Measurements from ENCODE around the gene TAF1B.

TAF1B gene

GRCh38 chr2:9941996-9942390, 98.7 kb downstream of the TAF1B start:
- DNase-seq (ENCODE audit: low spot score), result no peak

- peak; percentile 28 for DNase-seq (ENCODE audit: low spot score)
Observed at GRCh38 chr2:9944330-9944758, 101.1 kb downstream of the TAF1B start.

- DNase-seq (ENCODE audit: low spot score), result no peak
Observed at GRCh38 chr2:9945596-9945995, 102.3 kb downstream of the TAF1B start.

GRCh38 chr2:9946076-9946475, 102.8 kb downstream of the TAF1B start:
- no peak for DNase-seq (ENCODE audit: low spot score)

- DNase-seq (ENCODE audit: low spot score), result no peak
Observed at GRCh38 chr2:9946818-9947217, 103.5 kb downstream of the TAF1B start.

GRCh38 chr2:9948721-9949120, 105.4 kb downstream of the TAF1B start:
- DNase-seq (ENCODE audit: low spot score), result no peak

GRCh38 chr2:9949239-9949991, 106.1 kb downstream of the TAF1B start:
- no peak for DNase-seq (ENCODE audit: low spot score)

- DNase-seq (ENCODE audit: low spot score), result no peak
Observed at GRCh38 chr2:9949992-9950520, 106.8 kb downstream of the TAF1B start.

- peak; percentile 52 for DNase-seq (ENCODE audit: low spot score)
Observed at GRCh38 chr2:9950521-9951271, 107.4 kb downstream of the TAF1B start.

GRCh38 chr2:9951272-9951521, 107.9 kb downstream of the TAF1B start:
- no peak for DNase-seq (ENCODE audit: low spot score)

- peak; percentile 94 for DNase-seq (ENCODE audit: low spot score)
Observed at GRCh38 chr2:9951522-9952285, 108.4 kb downstream of the TAF1B start, which contains the start of gene GRHL1. Gene GRHL1, plus strand, starts transcription at chr2:9951693. Its CDS starts 141 bp downstream, at chr2:9951834.

- DNase-seq (ENCODE audit: low spot score), result no peak
Observed at GRCh38 chr2:9952286-9952737, 109.0 kb downstream of the TAF1B start.

- DNase-seq (ENCODE audit: low spot score), result no peak
Observed at GRCh38 chr2:9952856-9953503, 109.7 kb downstream of the TAF1B start.

GRCh38 chr2:9954136-9954535, 110.9 kb downstream of the TAF1B start:
- no peak for DNase-seq (ENCODE audit: low spot score)

- DNase-seq (ENCODE audit: low spot score), result no peak
Observed at GRCh38 chr2:9958057-9958456, 114.8 kb downstream of the TAF1B start.

GRCh38 chr2:9959262-9959661, 116.0 kb downstream of the TAF1B start:
- DNase-seq (ENCODE audit: low spot score), result no peak

GRCh38 chr2:9961013-9961412, 117.7 kb downstream of the TAF1B start:
- no peak for DNase-seq (ENCODE audit: low spot score)

GRCh38 chr2:9964334-9964980, 121.2 kb downstream of the TAF1B start:
- DNase-seq (ENCODE audit: low spot score), result no peak

- DNase-seq (ENCODE audit: low spot score), result no peak
Observed at GRCh38 chr2:9965119-9965822, 122.0 kb downstream of the TAF1B start.

GRCh38 chr2:9966491-9967022, 123.3 kb downstream of the TAF1B start:
- no peak for DNase-seq (ENCODE audit: low spot score)
